Left lung (tissue), 10 donors: ENCODE results near the gene FEV. TPM values are rescaled to one million over a fixed set of nuclear protein-coding genes. Genes with fewer than 3 reads are reported as not detected.

Experiments used
- ATAC-seq: fragments of 200-7000 bp; cut with Tn5 transposase; one replicate; pipeline ENCODE4 v1.9.1; 2020; ENCODE audit warnings: moderate library complexity
- DNase-seq, 4 donors: peaks; one replicate each; pipeline ENCODE4 v3.0.0-alpha.2; 2013 to 2020
- H3K27ac ChIP-seq, 2 donors: fragments of 200-600 bp; sonication (generic) in 1 of 2; one replicate each; pipeline versions ENCODE4 v1.5.0 to v1.8.0; 2020 to 2021
- H3K27me3 ChIP-seq, 2 donors: fragments of 200-600 bp; sonication (generic) in 1 of 2; one replicate each; pipeline versions ENCODE4 v1.5.0 to v1.8.0; 2020 to 2021
- H3K36me3 ChIP-seq, 2 donors: fragments of 200-600 bp; sonication (generic) in 1 of 2; one replicate each; pipeline versions ENCODE4 v1.5.0 to v1.8.0; 2020 to 2021
- H3K4me1 ChIP-seq, 2 donors: fragments of 200-600 bp; one replicate each; pipeline ENCODE4 v1.8.0; 2021
- H3K4me3 ChIP-seq, 2 donors: fragments of 200-600 bp; sonication (generic) in 1 of 2; one replicate each; pipeline versions ENCODE4 v1.5.0 to v1.8.0; 2020 to 2021; ENCODE audit warnings: mild to moderate bottlenecking in 1 of 2
- H3K9me3 ChIP-seq, 2 donors: fragments of 200-600 bp; sonication (generic) in 1 of 2; one replicate each; pipeline versions ENCODE4 v1.5.0 to v1.8.0; 2020 to 2021
- CTCF ChIP-seq, 2 donors: fragments of 200-600 bp; sonication (generic) in 1 of 2; IDR thresholded peaks; one replicate each; pipeline versions ENCODE4 v1.5.0 to v1.8.0; 2021; ENCODE audit warnings: antibody characterized with exemption in 2 of 2
- intact Hi-C, 2 donors: fragments of 100-400 bp; cut with DNase I; formaldehyde crosslinking; loops; one replicate each; pipeline versions ENCODE4 v1.11.2 to v1.14.2; 2022
- polyA plus RNA-seq, 6 donors: library from polyadenylated mRNA; unstranded; fragments of 120-200 nt; gene quantifications; one replicate each; pipeline ENCODE4 v1.2.1, GENCODE V29; 2013; ENCODE audit not compliant: insufficient read length in 6 of 6
- total RNA-seq, 2 donors: library from RNA; stranded (reverse); fragmentation: NEBNext Ultra II Directional; extraction: Animal tissue kit (Norgen Biotek cat#: 25700); gene quantifications; one replicate each; pipeline ENCODE4 v1.2.1, GENCODE V29; 2021
- donor health status: DM: no; HTN: yes; CAD: no.
- donor health status: DM: no; HTN: no; CAD: no.

FEV gene
- total and polyA plus RNA-seq, 8 donors = not detected

- TF ChIP-seq CTCF (IDR thresholded peaks at IDR 0.05) = no peak
- H3K4me1 ChIP-seq = peaks cover 11 to 18% of the 10 kb centered on the region in 2 donors
- no peak overlapping the region for H3K27ac ChIP-seq
- H3K9me3 ChIP-seq = no peaks in the 10 kb centered on the region
- DNase-seq (no peak), ATAC-seq (no peak)
- peaks cover 37 to 99% of the 10 kb centered on the region in 2 donors for H3K27me3 ChIP-seq
- no peaks in the 10 kb centered on the region for H3K36me3 ChIP-seq
- H3K4me3 ChIP-seq = no peak overlapping the region
- intact Hi-C loops = no loop called here
Observed at GRCh38 chr2:219003979-219004378, 19.0 kb upstream of the FEV start.

GRCh38 chr2:219003267-219003634, 18.3 kb upstream of the FEV start:
- Histone ChIP-seq H3K4me3 (peak overlapping the region; percentile 21 to 28), H3K27ac (no peak overlapping the region), H3K4me1 (peaks cover 11 to 18% of the 10 kb centered on the region in 2 donors), H3K27me3 (peaks cover 37 to 99% of the 10 kb centered on the region in 2 donors), H3K9me3 (no peaks in the 10 kb centered on the region), H3K36me3 (no peaks in the 10 kb centered on the region)
- no peak for ATAC-seq
- no peak for TF ChIP-seq CTCF (IDR thresholded peaks at IDR 0.05)
- intact Hi-C loops = no loop called here
- DNase-seq = no peak

GRCh38 chr2:219002395-219003266, 17.6 kb upstream of the FEV start:
- Histone ChIP-seq H3K36me3 (no peaks in the 10 kb centered on the region), H3K9me3 (no peaks in the 10 kb centered on the region), H3K4me1 (peaks cover 11 to 18% of the 10 kb centered on the region in 2 donors), H3K4me3 (peak overlapping the region; percentile 21 to 28), H3K27ac (peak overlapping the region; percentile 45 to 73), H3K27me3 (peaks cover 37 to 99% of the 10 kb centered on the region in 2 donors)
- peak in 2 of 4 donors; percentile 72 to 87 for DNase-seq
- peak; percentile 17 to 31 for TF ChIP-seq CTCF (IDR thresholded peaks at IDR 0.05)
- peak; percentile 87 for ATAC-seq
- intact Hi-C loops = no loop called here

GRCh38 chr2:219001577-219002394, 16.8 kb upstream of the FEV start:
- ATAC-seq (peak; percentile 87), DNase-seq (peak in 3 of 4 donors; percentile 83 to 93 (median 89))
- Histone ChIP-seq H3K4me1 (peaks cover 11 to 18% of the 10 kb centered on the region in 2 donors), H3K27ac (peak overlapping the region; percentile 62 to 73), H3K27me3 (peaks cover 37 to 100% of the 10 kb centered on the region in 2 donors), H3K36me3 (no peaks in the 10 kb centered on the region), H3K9me3 (no peaks in the 10 kb centered on the region), H3K4me3 (peak overlapping the region; percentile 19 to 28)
- intact Hi-C loops = no loop called here
- no peak for TF ChIP-seq CTCF (IDR thresholded peaks at IDR 0.05)
